K562 (cell line): Measurements from ENCODE around the gene WWC2. TPM values are rescaled to one million over a fixed set of nuclear protein-coding genes. Genes with fewer than 3 reads are reported as not detected.

ENCODE experiments used
- ARID1B ChIP-seq: fragments of 450-650 bp; IDR thresholded peaks from 2 replicates; pipeline ENCODE4 v1.6.1; 2016; ENCODE audit warnings: antibody characterized with exemption, mild to moderate bottlenecking, inconsistent platforms
- BRD4 ChIP-seq: fragments of 200-600 bp; sonication (generic); IDR thresholded peaks from 2 replicates; pipeline ENCODE4 v1.6.1; 2017; ENCODE audit warnings: inconsistent platforms
- CREBBP ChIP-seq: IDR thresholded peaks from one replicate; pipeline ENCODE4 v1.6.1; 2012; ENCODE audit warnings: low read depth, mild to moderate bottlenecking, control low read depth, inconsistent platforms, low read length
- CREM ChIP-seq: IDR thresholded peaks from 2 replicates; pipeline ENCODE4 v1.6.1; 2014; ENCODE audit warnings: antibody characterized with exemption, low read depth
- HNRNPH1 ChIP-seq: fragments of 200-400 bp; formaldehyde crosslinking; optimal IDR thresholded peaks from 2 replicates; pipeline ENCODE3; 2017; ENCODE audit warnings: low read depth, mild to moderate bottlenecking, low read length, moderate library complexity
- IRF2 ChIP-seq: sonication (generic); formaldehyde crosslinking; IDR thresholded peaks from 2 replicates; pipeline ENCODE4 v1.8.1; 2022; ENCODE audit warnings: mild to moderate bottlenecking, missing genetic modification reagents
- TBP ChIP-seq: optimal IDR thresholded peaks from 2 replicates; pipeline ENCODE3; 2011; ENCODE audit warnings: low read depth, low read length, improper control_type of control experiment
- ZNF146 ChIP-seq: IDR thresholded peaks from one replicate; pipeline ENCODE4 v1.6.1; 2018; ENCODE audit warnings: missing compliant biosample characterization; ENCODE audit not compliant: unreplicated experiment
- polyA plus RNA-seq, 8 experiments: library from polyadenylated mRNA; depleted of rRNA in 4 of 8; stranded (reverse) in 5 of 8; unstranded in 3 of 8; fragments of >200 nt; fragmentation: Nextera tagmentation in 2 of 8; fragmentation: Illumina TruSeq in 1 of 8; extraction: Ambion mirVana in 2 of 8; extraction: Trizol in 1 of 8; gene quantifications; 2 replicates each; pipeline versions ENCODE4 v1.2.1 to v1.2.3, GENCODE V29; 2011 to 2014; ENCODE audit warnings: inconsistent platforms in 1 of 8, missing spikeins in 1 of 8
- total RNA-seq, 7 experiments: library from RNA; depleted of rRNA in 6 of 7; stranded (reverse); fragments of >200 nt in 6 of 7; fragmentation: Illumina TruSeq in 2 of 7; extraction: Trizol in 2 of 7; gene quantifications; 2 replicates each; pipeline versions ENCODE4 v1.2.1 to v1.2.3, GENCODE V29; 2011 to 2021; ENCODE audit warnings: low replicate concordance in 1 of 7
- TF ChIP-seq, protein P1 (sequence below): fragments of 450-650 bp; IDR thresholded peaks from 2 replicates; pipeline ENCODE4 v1.6.1; 2016; ENCODE audit warnings: low read depth
- TF ChIP-seq, protein P2 (sequence below): fragments of 250-450 bp; sonication (Bioruptor Pico); IDR thresholded peaks from 2 replicates; pipeline ENCODE4 v1.8.0; 2022; ENCODE audit warnings: inconsistent platforms, mild to moderate bottlenecking, moderate library complexity, borderline replicate concordance
- TF ChIP-seq, protein P3 (sequence below): fragments of 200-800 bp; sonication (Bioruptor generic); IDR thresholded peaks from 2 replicates; pipeline ENCODE4 v1.6.1; 2017; ENCODE audit warnings: missing genetic modification characterization, missing compliant biosample characterization
- TF ChIP-seq, protein P4 (sequence below): sonication (generic); formaldehyde crosslinking; IDR thresholded peaks from 2 replicates; pipeline ENCODE4 v1.8.0; 2022; ENCODE audit warnings: missing genetic modification reagents, mild to moderate bottlenecking, borderline replicate concordance
- TF ChIP-seq, protein P5 (sequence below): sonication (generic); formaldehyde crosslinking; IDR thresholded peaks from 2 replicates; pipeline ENCODE4 v1.8.1; 2023; ENCODE audit warnings: mild to moderate bottlenecking, missing genetic modification reagents, moderate library complexity

Gene WWC2
- total and polyA plus RNA-seq, 9 of the 15 experiments (the other 6 are each of a cell fraction or from before 2014, with no cell fraction given) = 3.7 to 39.4 (median 19.6) TPM

DNA sequence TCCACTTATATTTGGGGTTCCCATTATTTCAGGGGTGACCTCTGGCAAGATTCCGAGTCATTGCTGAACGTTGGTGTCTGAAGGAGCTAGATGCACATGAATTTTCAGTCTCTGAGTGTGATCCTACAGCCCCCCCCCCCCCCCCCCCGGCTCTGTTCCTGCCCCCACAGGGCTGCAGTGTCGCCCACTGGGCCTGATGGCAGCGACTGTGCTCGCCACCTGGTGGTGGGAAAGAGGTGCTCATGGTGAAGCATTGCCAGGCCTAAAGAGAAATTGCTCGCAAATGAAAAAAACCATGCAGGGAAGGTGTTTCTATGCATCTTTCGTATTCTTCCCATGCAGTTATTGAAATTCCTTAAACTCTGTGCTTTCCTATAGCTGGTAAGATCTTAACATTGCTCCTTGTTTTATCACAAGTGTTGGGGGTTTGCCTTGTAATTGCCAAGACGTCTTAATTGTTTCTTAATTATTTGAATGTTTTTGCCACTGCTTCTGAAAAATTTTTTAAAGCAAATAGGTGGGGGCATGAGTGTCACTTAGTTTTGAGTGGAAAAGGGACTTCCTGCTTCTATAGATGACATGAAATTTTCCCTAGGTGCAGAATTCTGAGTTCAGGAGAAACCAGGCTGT is 157.8 kb downstream of the WWC2 start (continued):
- TF ChIP-seq, protein P1, sequence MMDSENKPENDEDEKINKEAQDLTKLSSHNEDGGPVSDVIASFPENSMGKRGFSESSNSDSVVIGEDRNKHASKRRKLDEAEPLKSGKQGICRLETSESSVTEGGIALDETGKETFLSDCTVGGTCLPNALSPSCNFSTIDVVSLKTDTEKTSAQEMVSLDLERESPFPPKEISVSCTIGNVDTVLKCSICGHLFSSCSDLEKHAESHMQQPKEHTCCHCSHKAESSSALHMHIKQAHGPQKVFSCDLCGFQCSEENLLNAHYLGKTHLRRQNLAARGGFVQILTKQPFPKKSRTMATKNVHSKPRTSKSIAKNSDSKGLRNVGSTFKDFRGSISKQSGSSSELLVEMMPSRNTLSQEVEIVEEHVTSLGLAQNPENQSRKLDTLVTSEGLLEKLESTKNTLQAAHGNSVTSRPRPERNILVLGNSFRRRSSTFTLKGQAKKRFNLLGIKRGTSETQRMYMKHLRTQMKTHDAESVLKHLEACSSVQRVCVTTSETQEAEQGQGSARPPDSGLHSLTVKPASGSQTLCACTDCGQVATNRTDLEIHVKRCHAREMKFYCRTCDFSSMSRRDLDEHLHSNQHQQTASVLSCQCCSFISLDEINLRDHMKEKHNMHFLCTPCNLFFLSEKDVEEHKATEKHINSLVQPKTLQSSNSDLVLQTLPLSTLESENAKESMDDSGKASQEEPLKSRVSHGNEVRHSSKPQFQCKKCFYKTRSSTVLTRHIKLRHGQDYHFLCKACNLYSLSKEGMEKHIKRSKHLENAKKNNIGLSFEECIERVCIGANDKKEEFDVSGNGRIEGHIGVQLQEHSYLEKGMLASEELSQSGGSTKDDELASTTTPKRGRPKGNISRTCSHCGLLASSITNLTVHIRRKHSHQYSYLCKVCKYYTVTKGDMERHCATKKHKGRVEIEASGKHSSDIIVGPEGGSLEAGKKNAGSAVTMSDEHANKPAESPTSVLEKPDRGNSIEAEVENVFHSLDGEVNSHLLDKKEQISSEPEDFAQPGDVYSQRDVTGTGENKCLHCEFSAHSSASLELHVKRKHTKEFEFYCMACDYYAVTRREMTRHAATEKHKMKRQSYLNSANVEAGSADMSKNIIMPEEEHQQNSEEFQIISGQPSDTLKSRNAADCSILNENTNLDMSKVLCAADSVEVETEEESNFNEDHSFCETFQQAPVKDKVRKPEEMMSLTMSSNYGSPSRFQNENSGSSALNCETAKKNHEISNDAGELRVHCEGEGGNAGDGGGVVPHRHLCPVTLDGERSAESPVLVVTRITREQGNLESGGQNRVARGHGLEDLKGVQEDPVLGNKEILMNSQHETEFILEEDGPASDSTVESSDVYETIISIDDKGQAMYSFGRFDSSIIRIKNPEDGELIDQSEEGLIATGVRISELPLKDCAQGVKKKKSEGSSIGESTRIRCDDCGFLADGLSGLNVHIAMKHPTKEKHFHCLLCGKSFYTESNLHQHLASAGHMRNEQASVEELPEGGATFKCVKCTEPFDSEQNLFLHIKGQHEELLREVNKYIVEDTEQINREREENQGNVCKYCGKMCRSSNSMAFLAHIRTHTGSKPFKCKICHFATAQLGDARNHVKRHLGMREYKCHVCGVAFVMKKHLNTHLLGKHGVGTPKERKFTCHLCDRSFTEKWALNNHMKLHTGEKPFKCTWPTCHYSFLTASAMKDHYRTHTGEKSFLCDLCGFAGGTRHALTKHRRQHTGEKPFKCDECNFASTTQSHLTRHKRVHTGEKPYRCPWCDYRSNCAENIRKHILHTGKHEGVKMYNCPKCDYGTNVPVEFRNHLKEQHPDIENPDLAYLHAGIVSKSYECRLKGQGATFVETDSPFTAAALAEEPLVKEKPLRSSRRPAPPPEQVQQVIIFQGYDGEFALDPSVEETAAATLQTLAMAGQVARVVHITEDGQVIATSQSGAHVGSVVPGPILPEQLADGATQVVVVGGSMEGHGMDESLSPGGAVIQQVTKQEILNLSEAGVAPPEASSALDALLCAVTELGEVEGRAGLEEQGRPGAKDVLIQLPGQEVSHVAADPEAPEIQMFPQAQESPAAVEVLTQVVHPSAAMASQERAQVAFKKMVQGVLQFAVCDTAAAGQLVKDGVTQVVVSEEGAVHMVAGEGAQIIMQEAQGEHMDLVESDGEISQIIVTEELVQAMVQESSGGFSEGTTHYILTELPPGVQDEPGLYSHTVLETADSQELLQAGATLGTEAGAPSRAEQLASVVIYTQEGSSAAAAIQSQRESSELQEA = no peak
- TF ChIP-seq BRD4 = no peak
- no peak for TF ChIP-seq TBP
- no peak for TF ChIP-seq IRF2 (CRISPR knock-in tag)
- no peak for TF ChIP-seq HNRNPH1
- TF ChIP-seq ZNF146 = no peak
- TF ChIP-seq CREM = peak; percentile 25; the same call in 1 of the 2 replicates
- TF ChIP-seq, protein P2, sequence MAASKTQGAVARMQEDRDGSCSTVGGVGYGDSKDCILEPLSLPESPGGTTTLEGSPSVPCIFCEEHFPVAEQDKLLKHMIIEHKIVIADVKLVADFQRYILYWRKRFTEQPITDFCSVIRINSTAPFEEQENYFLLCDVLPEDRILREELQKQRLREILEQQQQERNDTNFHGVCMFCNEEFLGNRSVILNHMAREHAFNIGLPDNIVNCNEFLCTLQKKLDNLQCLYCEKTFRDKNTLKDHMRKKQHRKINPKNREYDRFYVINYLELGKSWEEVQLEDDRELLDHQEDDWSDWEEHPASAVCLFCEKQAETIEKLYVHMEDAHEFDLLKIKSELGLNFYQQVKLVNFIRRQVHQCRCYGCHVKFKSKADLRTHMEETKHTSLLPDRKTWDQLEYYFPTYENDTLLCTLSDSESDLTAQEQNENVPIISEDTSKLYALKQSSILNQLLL (CRISPR knock-in tag) = no peak
- TF ChIP-seq, protein P3, sequence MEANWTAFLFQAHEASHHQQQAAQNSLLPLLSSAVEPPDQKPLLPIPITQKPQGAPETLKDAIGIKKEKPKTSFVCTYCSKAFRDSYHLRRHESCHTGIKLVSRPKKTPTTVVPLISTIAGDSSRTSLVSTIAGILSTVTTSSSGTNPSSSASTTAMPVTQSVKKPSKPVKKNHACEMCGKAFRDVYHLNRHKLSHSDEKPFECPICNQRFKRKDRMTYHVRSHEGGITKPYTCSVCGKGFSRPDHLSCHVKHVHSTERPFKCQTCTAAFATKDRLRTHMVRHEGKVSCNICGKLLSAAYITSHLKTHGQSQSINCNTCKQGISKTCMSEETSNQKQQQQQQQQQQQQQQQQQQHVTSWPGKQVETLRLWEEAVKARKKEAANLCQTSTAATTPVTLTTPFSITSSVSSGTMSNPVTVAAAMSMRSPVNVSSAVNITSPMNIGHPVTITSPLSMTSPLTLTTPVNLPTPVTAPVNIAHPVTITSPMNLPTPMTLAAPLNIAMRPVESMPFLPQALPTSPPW (CRISPR knock-in tag) = peak; percentile 74
- TF ChIP-seq, protein P4, sequence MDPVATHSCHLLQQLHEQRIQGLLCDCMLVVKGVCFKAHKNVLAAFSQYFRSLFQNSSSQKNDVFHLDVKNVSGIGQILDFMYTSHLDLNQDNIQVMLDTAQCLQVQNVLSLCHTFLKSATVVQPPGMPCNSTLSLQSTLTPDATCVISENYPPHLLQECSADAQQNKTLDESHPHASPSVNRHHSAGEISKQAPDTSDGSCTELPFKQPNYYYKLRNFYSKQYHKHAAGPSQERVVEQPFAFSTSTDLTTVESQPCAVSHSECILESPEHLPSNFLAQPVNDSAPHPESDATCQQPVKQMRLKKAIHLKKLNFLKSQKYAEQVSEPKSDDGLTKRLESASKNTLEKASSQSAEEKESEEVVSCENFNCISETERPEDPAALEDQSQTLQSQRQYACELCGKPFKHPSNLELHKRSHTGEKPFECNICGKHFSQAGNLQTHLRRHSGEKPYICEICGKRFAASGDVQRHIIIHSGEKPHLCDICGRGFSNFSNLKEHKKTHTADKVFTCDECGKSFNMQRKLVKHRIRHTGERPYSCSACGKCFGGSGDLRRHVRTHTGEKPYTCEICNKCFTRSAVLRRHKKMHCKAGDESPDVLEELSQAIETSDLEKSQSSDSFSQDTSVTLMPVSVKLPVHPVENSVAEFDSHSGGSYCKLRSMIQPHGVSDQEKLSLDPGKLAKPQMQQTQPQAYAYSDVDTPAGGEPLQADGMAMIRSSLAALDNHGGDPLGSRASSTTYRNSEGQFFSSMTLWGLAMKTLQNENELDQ = no peak
- TF ChIP-seq ARID1B = no peak
- TF ChIP-seq, protein P5, sequence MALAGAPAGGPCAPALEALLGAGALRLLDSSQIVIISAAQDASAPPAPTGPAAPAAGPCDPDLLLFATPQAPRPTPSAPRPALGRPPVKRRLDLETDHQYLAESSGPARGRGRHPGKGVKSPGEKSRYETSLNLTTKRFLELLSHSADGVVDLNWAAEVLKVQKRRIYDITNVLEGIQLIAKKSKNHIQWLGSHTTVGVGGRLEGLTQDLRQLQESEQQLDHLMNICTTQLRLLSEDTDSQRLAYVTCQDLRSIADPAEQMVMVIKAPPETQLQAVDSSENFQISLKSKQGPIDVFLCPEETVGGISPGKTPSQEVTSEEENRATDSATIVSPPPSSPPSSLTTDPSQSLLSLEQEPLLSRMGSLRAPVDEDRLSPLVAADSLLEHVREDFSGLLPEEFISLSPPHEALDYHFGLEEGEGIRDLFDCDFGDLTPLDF (CRISPR knock-in tag) = no peak
- TF ChIP-seq CREBBP = no peak
